Transverse colon (tissue), 3 donors: ENCODE results near the gene YBX2.

ENCODE experiments used
- CTCF ChIP-seq, 5 experiments: fragments of 200-600 bp in 3 of 5; fragments of 450-650 bp in 2 of 5; sonication (generic) in 3 of 5; IDR thresholded peaks; 1 replicate in 2 of 5; 2 replicates in 3 of 5; pipeline ENCODE4 v1.5.1; 2016 to 2017; ENCODE audit warnings: antibody characterized with exemption in 5 of 5, inconsistent platforms in 3 of 5, mild to moderate bottlenecking in 2 of 5, moderate library complexity in 1 of 5
- EP300 ChIP-seq: sonication (generic); formaldehyde crosslinking; IDR thresholded peaks from one replicate; pipeline ENCODE4 v1.6.1; 2017; ENCODE audit warnings: antibody characterized with exemption, low read depth

DNA sequence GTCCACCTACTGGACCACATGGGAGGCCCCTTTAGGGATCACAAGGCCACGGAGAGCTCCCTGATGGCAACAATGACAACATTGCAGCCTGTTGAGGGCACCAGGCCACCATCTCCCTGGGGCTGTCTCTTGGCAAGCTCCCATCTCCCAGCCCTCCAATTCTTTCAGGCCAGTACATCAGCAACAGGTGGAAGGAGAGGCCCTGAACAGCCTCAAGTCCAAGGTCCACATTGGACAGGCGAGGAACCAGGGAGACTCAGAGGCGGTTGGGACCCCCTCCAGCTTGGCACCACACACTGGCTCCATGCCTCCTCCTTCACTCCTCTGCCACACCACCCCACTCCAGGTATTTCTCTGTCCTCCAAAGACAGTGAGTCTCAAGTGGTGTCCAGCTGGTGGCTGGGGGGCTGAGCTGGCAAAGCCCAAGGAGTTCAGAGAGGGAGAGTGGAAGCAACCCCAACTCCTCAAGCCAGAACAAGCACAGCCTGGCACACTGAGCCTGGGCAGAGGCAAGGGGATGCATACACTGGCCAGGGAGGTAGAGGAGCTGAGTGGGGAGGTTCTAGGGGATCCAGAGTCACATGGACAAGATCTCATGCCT lies 40.6 kb upstream of the YBX2 start:
- no peak for TF ChIP-seq EP300
- TF ChIP-seq CTCF (IDR thresholded peaks at IDR 0.05), result no peak
